ENCODE measurements around the gene TGDS.

GRCh38 chr13:94641409-94641941 is 45.5 kb upstream of the TGDS start:
- TF ChIP-seq CTCF (IDR thresholded peaks at IDR 0.05; ENCODE audit: low read length) = no peak
- TF ChIP-seq EZH2 (IDR thresholded peaks at IDR 0.05; ENCODE audit: borderline replicate concordance, low read length) = no peak

Data from OCI-LY1 (cell line).